HepG2 (cell line): Measurements from ENCODE around the gene ZNF608. TPM values are rescaled to one million over a fixed set of nuclear protein-coding genes. Genes with fewer than 3 reads are reported as not detected.

Experiments used
- ARID5B ChIP-seq: IDR thresholded peaks from 2 replicates; pipeline ENCODE4 v1.4.0; 2020; ENCODE audit warnings: mild to moderate bottlenecking, missing genetic modification reagents
- ATF6 ChIP-seq: sonication (generic); formaldehyde crosslinking; conservative IDR thresholded peaks from 2 replicates; pipeline ENCODE4 v1.4.0; 2020; ENCODE audit warnings: missing genetic modification reagents
- LCORL ChIP-seq, 2 experiments: fragments of 450-650 bp in 1 of 2; sonication (generic) in 1 of 2; formaldehyde crosslinking in 1 of 2; IDR thresholded peaks; 2 replicates each; pipeline versions ENCODE4 v1.5.0 to v1.6.1; 2017 to 2020; ENCODE audit warnings: antibody characterized with exemption in 1 of 2, missing genetic modification reagents in 1 of 2
- MEIS2 ChIP-seq: sonication (generic); formaldehyde crosslinking; IDR thresholded peaks from 2 replicates; pipeline ENCODE4 v1.9.0; 2021; ENCODE audit warnings: mild to moderate bottlenecking, missing genetic modification reagents
- POLR2A ChIP-seq, 2 experiments: IDR thresholded peaks; 2 replicates each; pipeline ENCODE4 v1.6.1; 2011; ENCODE audit warnings: low read depth in 2 of 2, low read length in 2 of 2, mild to moderate bottlenecking in 1 of 2, moderate library complexity in 1 of 2; ENCODE audit not compliant: insufficient read depth in 1 of 2
- PPARG ChIP-seq: conservative IDR thresholded peaks from 2 replicates; pipeline ENCODE4 v1.6.1; 2016; ENCODE audit warnings: missing biosample characterization, missing genetic modification reagents
- RXRB ChIP-seq: IDR thresholded peaks from 2 replicates; pipeline ENCODE4 v1.6.1; 2016; ENCODE audit warnings: borderline replicate concordance, missing genetic modification reagents, missing compliant biosample characterization
- SALL2 ChIP-seq: sonication (generic); formaldehyde crosslinking; IDR thresholded peaks from 2 replicates; pipeline ENCODE4 v1.8.1; 2023; ENCODE audit warnings: mild to moderate bottlenecking, missing genetic modification reagents, inconsistent platforms
- ZMYM4 ChIP-seq: sonication (generic); formaldehyde crosslinking; IDR thresholded peaks from 2 replicates; pipeline ENCODE4 v1.8.1; 2023; ENCODE audit warnings: mild to moderate bottlenecking, missing genetic modification reagents
- ZNF264 ChIP-seq: sonication (generic); formaldehyde crosslinking; IDR thresholded peaks from 2 replicates; pipeline ENCODE4 v1.4.0; 2020; ENCODE audit warnings: missing genetic modification reagents
- ZNF512B ChIP-seq: sonication (generic); formaldehyde crosslinking; IDR thresholded peaks from 2 replicates; pipeline ENCODE4 v1.5.1; 2020; ENCODE audit warnings: missing genetic modification reagents, mild to moderate bottlenecking, borderline replicate concordance
- ZNF766 ChIP-seq: sonication (generic); formaldehyde crosslinking; IDR thresholded peaks from 2 replicates; pipeline ENCODE4 v1.5.0; 2020; ENCODE audit warnings: missing genetic modification reagents, borderline replicate concordance
- polyA plus RNA-seq, 8 experiments: library from polyadenylated mRNA; depleted of rRNA in 3 of 8; stranded (reverse) in 7 of 8; unstranded in 1 of 8; fragments of >200 nt; fragmentation: Illumina TruSeq in 4 of 8; extraction: Trizol in 4 of 8; gene quantifications; 2 replicates each; pipeline versions ENCODE4 v1.2.1 to v1.2.3, GENCODE V29; 2011 to 2016; ENCODE audit warnings: low read depth in 4 of 8, missing spikeins in 1 of 8, mixed read lengths in 1 of 8; ENCODE audit not compliant: insufficient read depth in 1 of 8
- total RNA-seq, 5 experiments: library from RNA; depleted of rRNA; stranded (reverse); fragments of >200 nt; fragmentation: Illumina TruSeq; extraction: Trizol; gene quantifications; 2 replicates each; pipeline ENCODE4 v1.2.3, GENCODE V29; 2016; ENCODE audit warnings: low read depth in 1 of 5
- TF ChIP-seq, protein P1 (sequence below): sonication (generic); formaldehyde crosslinking; IDR thresholded peaks from 2 replicates; pipeline ENCODE4 v1.4.0; 2020; ENCODE audit warnings: missing genetic modification reagents
- TF ChIP-seq, protein P2 (sequence below): sonication (generic); formaldehyde crosslinking; IDR thresholded peaks from 2 replicates; pipeline ENCODE4 v1.4.0; 2020; ENCODE audit warnings: missing genetic modification reagents

Gene ZNF608
- total and polyA plus RNA-seq, 2 of the 13 experiments (the other 11 are each of a cell fraction or from before 2014, with no cell fraction given): 0.66 to 0.91 TPM

DNA sequence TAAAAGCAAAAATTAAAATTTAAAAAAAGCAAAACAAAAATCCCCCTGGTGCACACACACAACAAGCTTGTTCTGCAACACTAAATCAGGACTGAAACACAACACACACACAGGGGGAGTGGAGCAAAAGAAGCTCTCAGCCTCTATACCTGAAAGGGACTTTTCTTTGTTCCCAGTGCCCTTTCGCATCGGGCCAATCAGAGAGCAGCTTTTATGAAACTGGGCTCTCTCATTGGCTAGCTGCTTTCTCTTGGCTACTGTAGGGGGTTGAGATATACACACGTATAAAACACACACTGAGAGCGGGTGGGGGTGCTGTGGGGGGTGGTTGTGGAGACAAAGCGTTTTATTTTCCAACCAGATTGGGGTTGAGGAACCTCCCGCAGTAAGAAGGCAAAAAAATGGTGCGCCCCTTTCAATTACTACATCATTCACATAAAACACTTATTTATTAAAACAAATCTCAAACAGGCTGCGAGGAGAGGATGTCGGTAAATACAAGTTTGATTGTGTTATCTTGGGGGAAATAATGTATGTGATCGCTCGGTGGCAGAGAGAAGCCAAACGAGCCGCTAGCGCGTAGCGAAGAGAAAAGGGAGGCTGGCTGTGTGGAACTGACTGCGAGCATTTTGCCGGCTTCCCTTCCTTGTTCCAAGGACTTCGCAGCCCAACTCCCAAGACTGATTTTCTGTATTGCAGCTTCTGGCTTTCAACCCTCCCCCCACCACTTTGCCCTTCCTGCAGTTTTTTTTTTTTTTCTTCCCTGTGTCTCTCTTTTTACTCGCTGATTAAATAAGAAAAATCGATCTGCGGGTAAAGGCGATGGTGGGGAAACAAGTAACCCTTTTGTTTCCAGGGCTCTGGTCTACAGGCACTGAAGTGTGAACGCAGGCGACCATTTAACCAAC, 2.5 kb upstream of the ZNF608 start (continued):
- peak; percentile 65 for TF ChIP-seq ARID5B (CRISPR knock-in tag)
- no peak for TF ChIP-seq LCORL (IDR thresholded peaks at IDR 0.05)
- no peak for TF ChIP-seq LCORL (CRISPR knock-in tag; IDR thresholded peaks at IDR 0.05)
- TF ChIP-seq SALL2: 0 out of 2 replicates have a peak, but pooled peaks have one; percentile 57
- peak; percentile 75; the same call in 1 of the 2 replicates for TF ChIP-seq ZNF512B (CRISPR knock-in tag)
- TF ChIP-seq RXRB (CRISPR knock-in tag): 0 out of 2 replicates have a peak, but pooled peaks have one; percentile 50
- TF ChIP-seq ZNF264 (CRISPR knock-in tag): 0 out of 2 replicates have a peak, but pooled peaks have one; percentile 16
- TF ChIP-seq ZMYM4 (CRISPR knock-in tag): peak; percentile 69
- no peak for TF ChIP-seq ATF6 (CRISPR knock-in tag)
- TF ChIP-seq, protein P1, sequence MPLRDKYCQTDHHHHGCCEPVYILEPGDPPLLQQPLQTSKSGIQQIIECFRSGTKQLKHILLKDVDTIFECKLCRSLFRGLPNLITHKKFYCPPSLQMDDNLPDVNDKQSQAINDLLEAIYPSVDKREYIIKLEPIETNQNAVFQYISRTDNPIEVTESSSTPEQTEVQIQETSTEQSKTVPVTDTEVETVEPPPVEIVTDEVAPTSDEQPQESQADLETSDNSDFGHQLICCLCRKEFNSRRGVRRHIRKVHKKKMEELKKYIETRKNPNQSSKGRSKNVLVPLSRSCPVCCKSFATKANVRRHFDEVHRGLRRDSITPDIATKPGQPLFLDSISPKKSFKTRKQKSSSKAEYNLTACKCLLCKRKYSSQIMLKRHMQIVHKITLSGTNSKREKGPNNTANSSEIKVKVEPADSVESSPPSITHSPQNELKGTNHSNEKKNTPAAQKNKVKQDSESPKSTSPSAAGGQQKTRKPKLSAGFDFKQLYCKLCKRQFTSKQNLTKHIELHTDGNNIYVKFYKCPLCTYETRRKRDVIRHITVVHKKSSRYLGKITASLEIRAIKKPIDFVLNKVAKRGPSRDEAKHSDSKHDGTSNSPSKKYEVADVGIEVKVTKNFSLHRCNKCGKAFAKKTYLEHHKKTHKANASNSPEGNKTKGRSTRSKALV (CRISPR knock-in tag): peak; percentile 49; the same call in 1 of the 2 replicates
- TF ChIP-seq MEIS2 (CRISPR knock-in tag): no peak
- TF ChIP-seq POLR2A (IDR thresholded peaks at IDR 0.05; ENCODE audit: insufficient read depth in 1 of 2, low read depth in 2 of 2, low read length in 2 of 2): peak in 1 of 2 experiments; percentile 11; a peak in 1 of 4 replicates
- TF ChIP-seq PPARG (CRISPR knock-in tag): 0 out of 2 replicates have a peak, but pooled peaks have one; percentile 15
- no peak for TF ChIP-seq ZNF766 (CRISPR knock-in tag)
- TF ChIP-seq, protein P2, sequence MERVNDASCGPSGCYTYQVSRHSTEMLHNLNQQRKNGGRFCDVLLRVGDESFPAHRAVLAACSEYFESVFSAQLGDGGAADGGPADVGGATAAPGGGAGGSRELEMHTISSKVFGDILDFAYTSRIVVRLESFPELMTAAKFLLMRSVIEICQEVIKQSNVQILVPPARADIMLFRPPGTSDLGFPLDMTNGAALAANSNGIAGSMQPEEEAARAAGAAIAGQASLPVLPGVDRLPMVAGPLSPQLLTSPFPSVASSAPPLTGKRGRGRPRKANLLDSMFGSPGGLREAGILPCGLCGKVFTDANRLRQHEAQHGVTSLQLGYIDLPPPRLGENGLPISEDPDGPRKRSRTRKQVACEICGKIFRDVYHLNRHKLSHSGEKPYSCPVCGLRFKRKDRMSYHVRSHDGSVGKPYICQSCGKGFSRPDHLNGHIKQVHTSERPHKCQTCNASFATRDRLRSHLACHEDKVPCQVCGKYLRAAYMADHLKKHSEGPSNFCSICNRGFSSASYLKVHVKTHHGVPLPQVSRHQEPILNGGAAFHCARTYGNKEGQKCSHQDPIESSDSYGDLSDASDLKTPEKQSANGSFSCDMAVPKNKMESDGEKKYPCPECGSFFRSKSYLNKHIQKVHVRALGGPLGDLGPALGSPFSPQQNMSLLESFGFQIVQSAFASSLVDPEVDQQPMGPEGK (CRISPR knock-in tag): 0 out of 2 replicates have a peak, but pooled peaks have one; percentile 27
